ENCODE measurements around the gene MAPRE2. TPM values are rescaled to one million over a fixed set of nuclear protein-coding genes. Genes with fewer than 3 reads are reported as not detected.

The MAPRE2 gene
- total RNA-seq, 3 donors from 2014 or later, result 38.3 to 41.7 (median 38.4) TPM

DNA sequence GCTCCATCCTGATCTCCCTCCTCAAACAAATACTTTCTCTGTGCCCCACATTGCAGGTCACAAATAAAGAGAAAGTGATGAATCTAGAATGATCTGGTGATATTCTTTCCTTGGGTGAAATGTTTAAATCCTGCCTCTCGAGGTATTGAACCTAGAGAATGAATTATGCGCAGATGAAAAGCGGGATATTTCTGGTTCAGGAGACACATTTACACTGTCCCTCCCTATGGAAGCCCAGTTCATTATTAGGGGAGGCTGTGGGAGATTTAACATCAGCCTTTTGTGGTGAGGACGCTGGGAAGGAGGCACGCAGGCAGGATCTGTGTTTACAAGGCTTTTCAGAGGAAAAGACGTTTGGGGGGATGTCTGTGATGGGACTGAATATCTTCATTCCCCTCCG, 20.6 kb downstream of the MAPRE2 start:
- Mint-ChIP-seq H3K4me1 (ENCODE audit: low read depth) (peaks cover 58% of the 10 kb centered on the region), H3K27me3 (ENCODE audit: low read depth) (no peaks in the 10 kb centered on the region), H3K9me3 (no peaks in the 10 kb centered on the region), H3K4me3 (no peak overlapping the region), H3K36me3 (ENCODE audit: insufficient read depth) (peaks cover 5% of the 10 kb centered on the region)
- DNase-seq (no peak), ATAC-seq (no peak)

DNA sequence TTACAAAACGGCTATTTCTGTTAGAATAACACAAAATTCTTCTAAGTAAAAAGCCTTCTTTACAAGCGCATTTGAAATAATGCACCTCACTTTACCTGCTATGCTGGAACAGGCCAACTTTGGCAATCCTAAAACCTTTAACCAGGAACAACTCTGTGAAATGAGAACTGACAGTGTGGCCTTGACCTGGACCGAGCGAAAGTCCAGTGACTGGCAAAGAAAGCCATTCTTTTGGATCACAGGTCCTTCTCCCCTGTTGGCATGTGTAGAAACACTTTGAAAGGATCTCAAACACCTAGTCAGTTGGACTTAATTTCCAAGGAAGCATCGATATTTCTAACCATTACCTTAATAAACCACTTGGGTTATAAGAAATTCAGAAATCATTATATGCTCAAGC, 21.2 kb downstream of the MAPRE2 start:
- DNase-seq (no peak), ATAC-seq (no peak)
- Mint-ChIP-seq H3K36me3 (ENCODE audit: insufficient read depth) (peaks cover 4% of the 10 kb centered on the region), H3K4me3 (no peak overlapping the region), H3K9me3 (no peaks in the 10 kb centered on the region), H3K4me1 (ENCODE audit: low read depth) (peaks cover 59% of the 10 kb centered on the region), H3K27me3 (ENCODE audit: low read depth) (no peaks in the 10 kb centered on the region)

DNA sequence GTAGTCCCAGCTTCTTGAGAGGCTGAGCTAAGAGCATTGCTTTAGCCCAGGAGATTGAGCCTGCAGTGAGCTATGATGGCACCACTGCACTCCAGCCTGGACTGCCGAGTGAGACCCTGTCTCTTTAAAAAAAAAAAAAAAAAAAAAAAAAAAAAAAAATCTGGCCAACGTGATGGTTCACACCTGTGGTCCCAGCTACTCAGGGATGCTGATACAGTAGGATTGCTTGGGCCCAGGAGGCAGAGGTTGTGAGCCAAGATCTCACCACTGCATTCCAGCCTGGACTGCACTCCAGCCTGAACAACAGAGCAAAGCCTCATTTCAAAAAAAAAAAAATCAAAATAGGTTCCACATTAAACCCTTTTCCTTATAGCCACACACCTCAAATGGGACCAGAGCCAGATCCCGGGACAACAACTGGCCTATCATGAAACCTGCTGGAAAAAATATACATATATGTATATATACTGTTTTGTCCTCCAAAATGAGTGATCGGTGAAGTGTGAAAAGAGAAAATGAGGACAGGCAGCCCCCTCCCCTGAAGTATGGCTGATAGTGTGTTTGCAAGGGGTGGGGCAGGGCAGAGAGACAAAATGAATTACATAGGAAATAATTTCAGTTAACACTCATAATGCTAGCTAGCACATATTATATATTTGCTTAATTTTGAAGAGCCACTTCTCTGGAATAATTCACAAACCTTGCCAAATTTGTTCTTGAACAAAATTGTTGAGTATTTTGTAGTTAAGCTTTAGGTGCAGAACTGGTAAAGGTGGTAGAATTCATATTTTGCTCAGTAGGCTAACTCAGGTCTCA, 22.9 kb downstream of the MAPRE2 start:
- Mint-ChIP-seq H3K4me1 (ENCODE audit: low read depth) (peaks cover 56% of the 10 kb centered on the region), H3K4me3 (no peak overlapping the region), H3K36me3 (ENCODE audit: insufficient read depth) (peaks cover 4% of the 10 kb centered on the region), H3K27me3 (ENCODE audit: low read depth) (no peaks in the 10 kb centered on the region), H3K9me3 (no peaks in the 10 kb centered on the region)
- no peak for ATAC-seq
- no peak for DNase-seq

DNA sequence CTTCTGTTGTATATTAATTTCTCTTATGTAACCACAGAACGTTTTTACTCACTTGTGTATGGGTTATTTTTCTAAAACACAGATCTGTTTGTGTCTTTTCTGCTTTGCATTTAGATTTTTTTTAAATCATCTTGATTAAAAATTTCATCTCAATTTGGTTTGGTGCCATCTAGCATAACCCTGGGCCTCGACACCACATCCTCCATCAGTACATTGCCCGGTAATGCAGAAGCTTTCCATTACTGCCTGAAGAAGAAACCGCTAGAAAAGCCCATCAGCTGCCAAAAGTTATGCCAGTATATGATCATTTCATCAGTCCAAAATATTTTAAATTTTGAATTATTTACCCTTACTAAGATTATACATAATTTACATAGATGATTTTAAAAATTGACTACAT, 26.2 kb downstream of the MAPRE2 start:
- Mint-ChIP-seq H3K9me3 (no peaks in the 10 kb centered on the region), H3K27me3 (ENCODE audit: low read depth) (no peaks in the 10 kb centered on the region), H3K36me3 (ENCODE audit: insufficient read depth) (peaks cover 17% of the 10 kb centered on the region), H3K4me1 (ENCODE audit: low read depth) (peaks cover 41% of the 10 kb centered on the region), H3K4me3 (no peak overlapping the region)
- no peak for DNase-seq
- no peak for ATAC-seq

DNA sequence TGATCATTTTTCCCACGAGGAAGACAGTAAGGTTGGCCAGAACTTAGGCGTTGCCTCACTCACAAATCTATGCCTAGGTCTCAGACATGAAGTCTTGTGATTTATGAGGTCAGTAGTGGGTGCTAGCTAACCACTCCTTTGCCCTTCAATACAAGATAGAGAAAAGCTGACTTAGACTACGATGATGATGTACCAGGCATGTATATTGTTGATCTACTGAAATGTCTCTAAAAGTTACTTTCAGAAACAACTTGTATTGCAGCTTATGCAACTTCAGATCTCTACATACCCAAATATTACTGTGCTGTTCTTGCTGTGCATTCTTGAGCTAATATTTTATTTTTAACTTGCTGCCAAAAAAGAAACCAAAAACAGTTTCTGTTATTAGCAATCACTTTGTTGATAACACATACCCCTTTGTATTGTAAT, 30.6 kb downstream of the MAPRE2 start:
- Mint-ChIP-seq H3K9me3 (no peaks in the 10 kb centered on the region), H3K36me3 (ENCODE audit: insufficient read depth) (peaks cover 30% of the 10 kb centered on the region), H3K27me3 (ENCODE audit: low read depth) (no peaks in the 10 kb centered on the region), H3K4me3 (no peak overlapping the region), H3K4me1 (ENCODE audit: low read depth) (peaks cover 43% of the 10 kb centered on the region)
- ATAC-seq, result peak in 1 of 2 donors; percentile 56
- no peak for DNase-seq

DNA sequence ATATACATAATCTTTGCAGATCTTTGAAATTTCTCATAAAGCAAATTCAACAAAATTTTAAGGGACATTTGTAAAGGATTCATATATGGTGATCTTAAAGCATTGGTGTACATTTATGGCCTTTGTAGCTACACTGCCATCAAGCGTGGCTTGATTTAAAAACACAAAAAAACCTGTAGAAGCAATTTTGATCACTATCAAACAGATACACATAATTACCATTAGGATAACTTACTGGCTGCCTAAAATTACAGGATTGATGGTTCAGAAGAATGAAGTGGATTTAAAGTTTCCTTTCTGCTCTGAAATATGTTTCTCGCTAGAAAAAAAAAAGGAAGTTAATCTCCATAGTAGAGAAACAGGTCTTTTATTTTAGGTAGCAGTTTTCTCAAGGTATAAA, 31.4 kb downstream of the MAPRE2 start:
- no peak for DNase-seq
- H3K4me1 Mint-ChIP-seq (ENCODE audit: low read depth), result peaks cover 41% of the 10 kb centered on the region
- no peaks in the 10 kb centered on the region for H3K9me3 Mint-ChIP-seq
- no peak overlapping the region for H3K4me3 Mint-ChIP-seq
- H3K27me3 Mint-ChIP-seq (ENCODE audit: low read depth), result no peaks in the 10 kb centered on the region
- H3K36me3 Mint-ChIP-seq (ENCODE audit: insufficient read depth), result peaks cover 30% of the 10 kb centered on the region
- ATAC-seq, result no peak

DNA sequence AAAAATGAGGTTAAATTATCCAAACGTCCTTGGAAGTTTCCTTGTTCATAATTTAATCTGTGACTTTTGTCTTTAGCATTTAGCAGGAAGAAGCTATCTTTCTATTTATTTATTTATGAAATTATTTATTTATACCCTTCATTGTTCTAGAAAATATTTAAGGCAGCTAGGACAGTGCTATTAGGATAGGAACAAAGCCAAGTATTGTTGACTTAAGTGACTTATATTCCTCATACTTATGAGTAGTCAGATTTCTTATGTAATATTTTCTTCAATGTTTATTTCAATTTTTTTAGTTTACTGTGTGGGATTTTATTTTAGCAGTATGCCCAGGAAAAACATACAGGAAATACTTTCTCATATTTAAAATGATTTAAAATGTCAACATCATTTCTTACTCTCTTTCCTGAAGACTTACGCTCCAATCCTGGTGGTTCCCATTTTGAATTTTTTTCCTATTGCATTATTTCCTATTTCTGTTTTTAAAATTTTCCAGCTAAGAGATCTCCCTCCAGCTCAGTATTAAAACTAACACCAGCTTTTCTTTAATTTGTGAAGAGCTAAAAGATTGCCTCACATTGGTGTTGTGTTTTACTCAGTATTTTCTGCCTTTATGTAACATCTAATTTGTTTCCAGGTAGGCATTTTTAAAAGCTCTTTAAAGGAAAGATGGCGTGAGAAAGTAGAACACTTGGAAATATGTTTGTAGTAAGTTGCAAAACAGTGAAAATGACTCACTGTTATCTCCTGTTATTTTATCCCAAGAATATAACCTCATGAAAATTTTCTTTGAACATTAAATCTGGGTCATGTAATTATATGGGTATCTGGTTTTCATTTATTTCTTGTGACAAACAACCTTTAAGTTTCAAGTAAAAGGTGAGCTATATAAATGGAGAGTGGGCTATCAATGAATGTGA, 32.2 kb downstream of the MAPRE2 start:
- H3K9me3 Mint-ChIP-seq, result no peaks in the 10 kb centered on the region
- DNase-seq (no peak), ATAC-seq (no peak)
- H3K36me3 Mint-ChIP-seq (ENCODE audit: insufficient read depth), result peaks cover 33% of the 10 kb centered on the region
- H3K4me3 Mint-ChIP-seq, result no peak overlapping the region
- peaks cover 44% of the 10 kb centered on the region for H3K4me1 Mint-ChIP-seq (ENCODE audit: low read depth)
- H3K27me3 Mint-ChIP-seq (ENCODE audit: low read depth), result no peaks in the 10 kb centered on the region

DNA sequence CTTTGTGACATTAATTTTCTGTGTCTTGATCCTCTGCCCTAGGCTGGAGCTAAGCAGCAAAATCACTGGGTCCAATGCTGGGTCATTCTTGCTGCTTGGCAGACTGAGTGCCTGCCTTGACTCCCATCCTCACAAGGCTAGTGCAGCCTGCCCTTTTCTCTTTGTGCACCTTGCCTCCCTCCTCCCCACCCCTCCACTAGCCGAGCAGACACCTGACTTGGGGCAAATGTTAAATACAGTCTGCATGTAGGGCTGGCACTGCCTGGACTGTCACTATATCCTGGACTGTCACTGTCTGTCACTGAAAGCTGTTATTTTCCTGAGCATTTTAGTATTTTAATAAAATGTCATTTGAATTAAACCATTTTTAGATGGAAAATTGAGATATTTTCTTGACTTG, 33.4 kb downstream of the MAPRE2 start:
- no peak for ATAC-seq
- DNase-seq, result no peak
- Mint-ChIP-seq H3K27me3 (ENCODE audit: low read depth) (no peaks in the 10 kb centered on the region), H3K9me3 (no peaks in the 10 kb centered on the region), H3K36me3 (ENCODE audit: insufficient read depth) (peaks cover 43% of the 10 kb centered on the region), H3K4me3 (no peak overlapping the region), H3K4me1 (ENCODE audit: low read depth) (peaks cover 42% of the 10 kb centered on the region)

DNA sequence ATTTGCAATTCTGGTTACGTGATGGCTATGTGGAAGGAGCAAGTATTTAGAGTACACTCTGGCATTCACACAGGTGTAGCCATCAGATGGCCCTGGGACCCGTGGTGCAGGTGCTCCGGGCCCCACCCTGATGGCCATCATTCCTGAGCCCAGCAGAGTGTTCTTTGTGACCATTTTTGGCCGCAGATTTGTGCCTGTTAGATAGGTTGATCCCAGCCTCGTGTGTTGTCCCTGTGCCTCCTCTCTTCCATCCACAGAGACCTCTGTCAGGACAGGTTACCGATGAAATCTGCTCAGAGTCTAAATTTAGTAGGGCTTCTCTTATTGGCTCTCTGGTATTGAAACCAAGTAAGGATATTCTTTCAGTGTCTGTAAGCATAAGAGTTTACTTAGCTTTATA, 33.9 kb downstream of the MAPRE2 start:
- Mint-ChIP-seq H3K9me3 (no peaks in the 10 kb centered on the region), H3K36me3 (ENCODE audit: insufficient read depth) (peaks cover 47% of the 10 kb centered on the region), H3K4me3 (no peak overlapping the region), H3K27me3 (ENCODE audit: low read depth) (no peaks in the 10 kb centered on the region), H3K4me1 (ENCODE audit: low read depth) (peaks cover 40% of the 10 kb centered on the region)
- ATAC-seq (no peak), DNase-seq (no peak)

DNA sequence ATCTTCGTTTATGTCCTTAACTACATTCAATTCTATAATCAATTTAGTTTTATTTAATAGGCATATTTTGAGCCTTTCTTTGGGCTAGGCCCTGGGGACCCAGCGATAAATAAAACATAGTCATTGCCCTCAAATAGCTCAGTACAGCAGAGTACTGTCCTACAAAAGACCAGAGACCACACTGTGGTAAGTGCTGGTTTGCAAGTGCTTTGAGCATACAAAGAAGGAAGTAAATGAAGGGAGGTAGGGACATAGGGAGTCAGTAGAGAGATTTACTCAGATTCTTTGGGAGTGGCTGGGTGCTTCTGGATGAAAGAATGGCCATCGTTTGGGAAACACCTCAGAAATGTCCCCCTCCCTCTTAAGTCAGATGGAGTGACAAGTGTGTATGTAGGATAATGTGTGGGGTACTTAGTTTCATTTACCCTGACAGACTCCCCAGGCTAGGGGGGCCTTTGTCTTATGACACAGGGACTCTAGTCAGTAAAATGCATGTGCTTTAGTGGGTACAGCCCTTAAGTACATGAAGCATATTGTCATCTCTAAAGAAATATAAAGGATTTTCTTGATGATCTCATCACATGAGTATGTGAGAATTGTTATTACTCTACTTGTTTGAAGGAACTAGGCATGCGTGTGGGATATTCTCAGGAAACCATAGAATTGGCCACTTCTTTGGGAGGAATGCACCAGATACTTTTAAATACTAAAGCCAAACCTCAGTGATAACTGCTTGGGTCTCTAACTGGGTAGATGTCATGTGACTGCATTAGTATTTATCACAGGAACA, 35.1 kb downstream of the MAPRE2 start:
- Mint-ChIP-seq H3K27me3 (ENCODE audit: low read depth) (no peaks in the 10 kb centered on the region), H3K36me3 (ENCODE audit: insufficient read depth) (peaks cover 46% of the 10 kb centered on the region), H3K4me1 (ENCODE audit: low read depth) (peaks cover 42% of the 10 kb centered on the region), H3K9me3 (no peaks in the 10 kb centered on the region), H3K4me3 (no peak overlapping the region)
- no peak for DNase-seq
- peak in 1 of 2 donors; percentile 35 for ATAC-seq

DNA sequence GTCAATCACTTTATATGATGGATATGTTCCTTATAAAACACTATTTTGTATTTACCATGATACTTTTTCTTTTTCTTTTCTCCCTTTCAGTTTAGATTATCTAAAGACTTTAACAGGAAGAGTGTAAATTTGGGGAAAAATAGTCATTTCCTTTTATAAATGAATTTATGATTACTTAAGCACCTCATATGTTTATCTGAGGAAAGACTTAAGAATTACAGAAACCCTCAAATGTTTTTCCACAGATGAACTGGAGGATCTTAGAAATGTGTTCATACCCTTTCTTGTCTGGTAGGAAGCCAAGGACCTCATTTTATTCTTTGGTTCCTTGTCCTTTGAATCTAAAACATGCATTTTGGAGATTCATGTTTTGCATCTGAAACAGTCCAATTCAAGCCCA, 36.7 kb downstream of the MAPRE2 start:
- Mint-ChIP-seq H3K4me1 (ENCODE audit: low read depth) (peaks cover 41% of the 10 kb centered on the region), H3K4me3 (no peak overlapping the region), H3K27me3 (ENCODE audit: low read depth) (no peaks in the 10 kb centered on the region), H3K36me3 (ENCODE audit: insufficient read depth) (peaks cover 41% of the 10 kb centered on the region), H3K9me3 (no peaks in the 10 kb centered on the region)
- DNase-seq (no peak), ATAC-seq (no peak)

DNA sequence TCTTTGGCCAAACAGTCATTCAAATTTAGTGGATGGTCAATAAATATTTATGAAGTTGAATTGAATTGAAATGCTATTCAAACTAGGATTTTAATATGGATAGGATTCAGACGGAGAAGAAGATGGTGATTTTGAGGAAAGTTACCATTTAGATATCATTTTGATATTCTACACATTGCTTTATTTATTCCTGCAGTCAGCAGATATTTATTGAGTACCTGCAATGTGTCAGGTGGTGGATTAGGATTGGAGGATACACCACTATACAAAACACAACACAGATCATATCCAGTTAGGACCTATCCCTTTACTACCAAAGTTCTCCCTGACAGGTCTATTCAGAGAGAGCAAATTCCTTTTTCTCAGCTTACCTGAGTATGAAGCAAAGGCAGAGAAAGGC, 38.8 kb downstream of the MAPRE2 start:
- Mint-ChIP-seq H3K4me1 (ENCODE audit: low read depth) (peaks cover 43% of the 10 kb centered on the region), H3K9me3 (no peaks in the 10 kb centered on the region), H3K27me3 (ENCODE audit: low read depth) (no peaks in the 10 kb centered on the region), H3K36me3 (ENCODE audit: insufficient read depth) (peaks cover 35% of the 10 kb centered on the region), H3K4me3 (no peak overlapping the region)
- no peak for ATAC-seq
- DNase-seq, result no peak

DNA sequence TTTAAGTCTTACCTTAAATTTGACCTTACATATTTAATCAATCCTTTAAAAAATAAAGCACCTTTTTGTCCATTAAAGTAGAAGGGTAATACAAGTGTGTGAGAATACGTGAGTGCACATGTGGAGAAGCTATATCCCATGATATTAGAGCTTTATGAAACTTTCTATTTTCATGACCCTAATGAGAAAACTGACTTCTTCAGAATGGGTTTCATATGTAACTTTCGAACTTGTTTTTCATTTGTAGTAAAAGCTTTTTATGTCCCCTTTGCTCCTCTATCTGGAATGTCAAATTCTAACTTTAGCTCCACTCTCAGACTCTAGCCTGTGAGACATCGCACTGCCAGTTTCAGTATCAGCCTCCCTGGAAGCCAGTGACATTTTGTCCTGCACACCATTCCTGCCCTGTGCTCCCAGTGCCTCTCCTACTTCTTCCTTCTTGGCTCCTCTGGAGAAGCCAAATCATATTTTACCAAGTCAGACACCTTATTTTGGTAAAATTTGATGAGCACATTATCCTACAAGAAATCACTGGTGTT, 42.0 kb downstream of the MAPRE2 start:
- Mint-ChIP-seq H3K36me3 (ENCODE audit: insufficient read depth) (peaks cover 36% of the 10 kb centered on the region), H3K4me1 (ENCODE audit: low read depth) (peaks cover 35% of the 10 kb centered on the region), H3K9me3 (no peaks in the 10 kb centered on the region), H3K4me3 (no peak overlapping the region), H3K27me3 (ENCODE audit: low read depth) (no peaks in the 10 kb centered on the region)
- ATAC-seq, result no peak
- DNase-seq, result no peak

Measured in activated T-cell treated with anti-CD3 and anti-CD28 coated beads, Interleukin-2, amount 50 U/mL, for 4 hours (primary cell).